Epithelial cell of proximal tubule (primary cell): ENCODE measurements around the gene ABCA10. TPM values are rescaled to one million over a fixed set of nuclear protein-coding genes. Genes with fewer than 3 reads are reported as not detected.
"Not testable (repeated sequence)": the region's sequence is repeated elsewhere in the genome, so short reads cannot be mapped to it uniquely, and the experiment has no call there.

Experiments
- DNase-seq: peaks from one replicate; pipeline ENCODE4 v3.0.0-alpha.2; 2011; ENCODE audit warnings: low read depth
- H3K4me3 ChIP-seq: 2 replicates; pipeline ENCODE4 v1.5.1; 2011; ENCODE audit warnings: low read depth, mild to moderate bottlenecking, low read length
- CTCF ChIP-seq: conservative IDR thresholded peaks from 2 replicates; pipeline ENCODE4 v1.5.1; 2012; ENCODE audit warnings: low read depth, mild to moderate bottlenecking, low read length
- total RNA-seq: library from RNA; depleted of rRNA; stranded (reverse); fragments of >200 nt; gene quantifications from 2 replicates; pipeline ENCODE4 v1.2.3, GENCODE V29; 2015

Gene ABCA10
- total RNA-seq, 1 donor from 2014 or later = under 0.01 TPM

GRCh38 chr17:69213059-69213813, 15.4 kb downstream of the ABCA10 start:
- H3K4me3 ChIP-seq = no peak overlapping the region
- no peak for TF ChIP-seq CTCF
- DNase-seq = no peak

- no peak overlapping the region for H3K4me3 ChIP-seq
- no peak for DNase-seq
- no peak for TF ChIP-seq CTCF
These were observed 20.0 kb downstream of the ABCA10 start for GRCh38 chr17:69208640-69209039.

- H3K4me3 ChIP-seq = no peak overlapping the region
- no peak for TF ChIP-seq CTCF
- no peak for DNase-seq
These were observed 21.5 kb downstream of the ABCA10 start for GRCh38 chr17:69207151-69207550.

GRCh38 chr17:69198238-69198637, 30.4 kb downstream of the ABCA10 start:
- no peak overlapping the region for H3K4me3 ChIP-seq
- DNase-seq = no peak
- no peak for TF ChIP-seq CTCF

- not testable (repeated sequence) for H3K4me3 ChIP-seq, DNase-seq
These were observed 32.4 kb downstream of the ABCA10 start for GRCh38 chr17:69196105-69196653.

GRCh38 chr17:69192754-69193153, 35.9 kb downstream of the ABCA10 start:
- no peak overlapping the region for H3K4me3 ChIP-seq
- DNase-seq = no peak
- no peak for TF ChIP-seq CTCF

- H3K4me3 ChIP-seq = no peak overlapping the region
- TF ChIP-seq CTCF = no peak
- DNase-seq = no peak
These were observed 39.8 kb downstream of the ABCA10 start for GRCh38 chr17:69188796-69189195.
